ENCODE data around the gene NRAP.

NRAP gene

DNA sequence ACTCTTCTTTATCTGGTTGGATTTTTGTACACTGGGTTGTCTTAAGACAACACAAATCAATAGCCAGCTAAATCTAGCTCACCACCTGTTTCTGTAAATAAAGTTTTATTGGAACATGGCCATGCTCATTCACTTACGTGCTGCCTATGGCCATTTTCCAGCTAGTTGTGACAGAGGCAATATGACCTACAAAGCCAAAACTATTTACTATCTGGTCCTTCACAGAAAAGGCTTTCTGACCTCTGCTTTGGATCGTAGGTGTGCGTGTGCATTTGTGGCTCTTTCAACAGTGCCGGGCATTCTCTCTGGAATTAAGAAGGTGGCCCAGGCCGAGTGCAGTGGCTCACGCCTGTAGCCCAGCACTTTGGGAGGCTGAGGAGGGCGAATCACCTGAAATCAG lies 45.5 kb downstream of the NRAP start:
- H3K27me3 Mint-ChIP-seq (ENCODE audit: low read depth) = peaks cover 26% of the 10 kb centered on the region
- no peaks in the 10 kb centered on the region for H3K4me1 Mint-ChIP-seq (ENCODE audit: low read depth)
- no peaks in the 10 kb centered on the region for H3K36me3 Mint-ChIP-seq (ENCODE audit: low read depth)
- no peak overlapping the region for H3K4me3 Mint-ChIP-seq
- H3K27ac Mint-ChIP-seq = no peak overlapping the region
- DNase-seq (ENCODE audit: low spot score) = no peak
- no peaks in the 10 kb centered on the region for H3K9me3 Mint-ChIP-seq

- Mint-ChIP-seq H3K4me1 (ENCODE audit: low read depth) (no peaks in the 10 kb centered on the region), H3K4me3 (no peak overlapping the region), H3K9me3 (no peaks in the 10 kb centered on the region), H3K27me3 (ENCODE audit: low read depth) (peaks cover 24% of the 10 kb centered on the region), H3K27ac (no peak overlapping the region), H3K36me3 (ENCODE audit: low read depth) (no peaks in the 10 kb centered on the region)
- no peak for DNase-seq (ENCODE audit: low spot score)
Measured at GRCh38 chr10:113617086-113617485, 46.8 kb downstream of the NRAP start.

DNA sequence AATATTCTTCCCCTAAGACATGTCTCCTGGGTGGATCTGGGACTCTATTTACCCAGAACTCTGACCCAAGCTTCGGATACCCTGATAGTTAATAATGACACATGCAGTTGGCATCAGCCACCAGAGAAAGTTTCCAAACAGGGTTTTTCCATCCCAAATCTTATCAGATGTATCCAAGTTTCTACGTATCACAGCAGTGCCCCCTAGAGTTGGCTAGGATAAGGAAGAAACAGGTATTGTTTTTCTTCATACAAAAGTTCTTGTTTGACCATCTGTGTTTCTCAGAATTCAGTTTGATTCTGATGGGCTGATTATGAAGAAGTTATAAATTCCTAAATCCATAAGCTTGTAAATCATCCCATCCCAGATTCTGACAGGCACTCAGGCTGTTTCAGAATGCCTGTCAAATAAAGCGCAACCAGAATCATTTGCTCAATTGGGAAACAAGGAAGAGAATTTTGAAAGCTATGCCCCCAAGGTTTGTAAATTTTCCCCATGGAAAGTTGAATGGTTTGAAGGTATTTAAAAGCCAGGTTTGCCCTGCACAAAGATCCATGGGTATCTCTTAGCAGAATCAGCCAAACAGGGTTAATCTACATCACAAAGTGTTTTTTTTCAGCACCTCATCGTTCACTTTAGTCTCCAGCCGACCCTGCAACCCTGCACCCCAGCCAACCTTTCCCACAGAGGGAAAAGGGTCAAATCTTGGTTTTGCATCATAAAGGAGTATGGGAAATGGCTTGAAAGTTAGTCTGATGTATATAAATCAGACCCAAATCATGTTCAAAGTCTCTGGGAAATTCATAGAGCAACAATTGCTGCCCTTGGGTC lies 47.4 kb downstream of the NRAP start:
- no peak overlapping the region for H3K27ac Mint-ChIP-seq
- H3K27me3 Mint-ChIP-seq (ENCODE audit: low read depth) = peaks cover 24% of the 10 kb centered on the region
- H3K4me3 Mint-ChIP-seq = no peak overlapping the region
- DNase-seq (ENCODE audit: low spot score) = no peak
- no peaks in the 10 kb centered on the region for H3K4me1 Mint-ChIP-seq (ENCODE audit: low read depth)
- H3K9me3 Mint-ChIP-seq = no peaks in the 10 kb centered on the region
- H3K36me3 Mint-ChIP-seq (ENCODE audit: low read depth) = no peaks in the 10 kb centered on the region

DNA sequence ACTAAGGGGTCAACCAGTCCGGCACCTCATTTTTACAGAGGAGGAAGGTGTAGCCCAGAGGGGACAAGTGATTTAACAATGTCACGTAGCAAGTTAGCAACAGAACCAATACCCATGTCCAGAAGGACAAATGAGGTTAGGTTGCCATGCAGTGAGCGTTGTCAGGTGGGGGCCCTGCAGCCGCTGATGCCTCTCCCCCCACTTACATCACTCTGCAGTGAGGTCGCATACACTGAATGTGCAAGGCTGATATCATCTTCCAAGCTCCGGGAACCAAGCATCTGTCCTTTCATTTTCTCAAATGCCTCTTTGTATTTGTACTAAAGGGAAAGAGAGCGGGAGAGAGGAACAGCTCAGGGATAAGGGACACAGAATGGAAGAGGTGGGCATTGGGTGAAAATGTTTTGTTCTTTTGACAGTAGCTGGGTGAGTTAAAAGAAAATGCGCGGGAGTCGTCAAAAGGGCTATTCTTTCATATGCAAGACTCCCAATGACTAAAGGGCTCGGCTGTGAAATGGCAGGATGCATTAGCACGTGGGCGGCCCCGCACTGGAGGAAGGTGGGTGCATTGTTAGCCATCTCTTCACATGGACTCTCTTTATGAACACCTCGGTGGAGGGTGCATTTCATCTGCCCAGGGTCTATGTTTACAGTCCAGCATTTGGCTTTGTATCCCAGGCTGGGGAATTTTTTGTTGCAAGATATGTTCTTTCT lies 49.7 kb downstream of the NRAP start:
- no peaks in the 10 kb centered on the region for H3K4me1 Mint-ChIP-seq (ENCODE audit: low read depth)
- peaks cover 22% of the 10 kb centered on the region for H3K27me3 Mint-ChIP-seq (ENCODE audit: low read depth)
- DNase-seq (ENCODE audit: low spot score) = no peak
- no peaks in the 10 kb centered on the region for H3K9me3 Mint-ChIP-seq
- no peak overlapping the region for H3K27ac Mint-ChIP-seq
- H3K36me3 Mint-ChIP-seq (ENCODE audit: low read depth) = no peaks in the 10 kb centered on the region
- no peak overlapping the region for H3K4me3 Mint-ChIP-seq

DNA sequence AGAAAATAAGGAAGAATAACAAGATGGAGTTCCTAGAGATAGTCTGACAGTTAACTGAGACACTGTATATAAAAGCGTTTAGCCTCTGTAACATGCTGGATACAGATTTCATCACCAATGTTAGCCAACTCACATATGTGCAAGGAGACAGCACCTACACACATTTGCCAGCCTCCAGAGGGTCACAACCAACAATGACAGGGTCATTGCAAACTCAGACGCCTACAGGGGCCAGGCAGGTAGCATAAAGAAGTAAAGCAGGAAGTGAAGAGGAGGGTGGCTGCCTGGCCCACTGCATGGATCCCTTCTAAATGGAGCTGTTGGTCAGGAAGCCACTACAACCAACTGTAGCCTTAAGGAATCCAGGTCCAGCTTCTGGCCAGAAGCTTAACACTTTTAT lies 50.4 kb downstream of the NRAP start:
- H3K4me3 Mint-ChIP-seq = no peak overlapping the region
- peaks cover 21% of the 10 kb centered on the region for H3K27me3 Mint-ChIP-seq (ENCODE audit: low read depth)
- H3K27ac Mint-ChIP-seq = no peak overlapping the region
- no peaks in the 10 kb centered on the region for H3K4me1 Mint-ChIP-seq (ENCODE audit: low read depth)
- no peaks in the 10 kb centered on the region for H3K36me3 Mint-ChIP-seq (ENCODE audit: low read depth)
- no peak for DNase-seq (ENCODE audit: low spot score)
- no peaks in the 10 kb centered on the region for H3K9me3 Mint-ChIP-seq

- H3K27ac Mint-ChIP-seq = no peak overlapping the region
Measured at GRCh38 chr10:113612154-113612553, 51.7 kb downstream of the NRAP start.

DNA sequence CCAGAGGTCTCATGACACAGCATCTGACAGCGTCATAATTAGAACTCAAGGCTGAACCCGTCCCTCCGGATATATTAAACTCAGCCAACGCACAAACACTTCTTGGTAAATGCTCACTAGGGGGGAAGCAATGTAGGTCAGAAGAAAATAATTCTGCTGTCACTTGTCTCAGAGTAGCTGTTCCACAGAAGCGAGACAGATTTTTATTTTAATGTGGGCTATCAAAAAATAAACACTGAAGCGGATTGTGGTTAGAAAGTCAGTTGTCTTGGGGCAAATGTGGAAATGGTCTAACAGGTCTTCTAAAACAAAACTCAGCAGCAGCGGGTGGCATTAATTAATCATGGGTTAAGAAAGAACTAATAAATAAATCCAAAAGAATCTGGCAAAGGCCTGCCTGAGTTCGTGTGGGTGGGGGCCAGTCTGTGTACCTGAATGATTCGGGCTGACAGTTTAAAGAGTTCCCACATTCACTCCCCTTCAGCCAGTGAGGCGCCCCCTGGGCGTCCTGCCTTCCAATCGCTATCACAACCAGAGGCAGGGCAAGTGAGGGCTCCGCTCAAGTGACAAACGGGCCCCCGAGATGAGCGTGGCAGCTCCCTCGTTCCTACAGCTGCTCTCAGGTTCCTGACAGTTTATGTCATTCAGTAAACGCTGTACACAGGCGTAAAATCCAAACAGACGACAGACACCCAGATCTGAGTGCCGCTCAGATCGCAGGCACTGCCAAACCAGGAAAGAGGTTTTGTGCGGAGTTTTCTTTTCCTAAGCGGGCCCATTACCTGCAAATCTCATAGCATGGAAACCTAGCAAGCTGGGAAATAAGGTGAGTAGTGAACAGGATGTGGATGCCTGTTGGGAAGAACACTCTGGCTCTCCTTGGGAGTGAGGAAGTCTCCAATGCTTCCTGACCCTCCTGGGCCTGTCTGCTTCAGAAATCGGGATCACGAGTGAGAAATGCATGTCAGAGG lies 52.9 kb downstream of the NRAP start:
- Mint-ChIP-seq H3K4me1 (ENCODE audit: low read depth) (no peaks in the 10 kb centered on the region), H3K4me3 (no peak overlapping the region), H3K27me3 (ENCODE audit: low read depth) (peaks cover 4% of the 10 kb centered on the region), H3K27ac (no peak overlapping the region), H3K9me3 (no peaks in the 10 kb centered on the region), H3K36me3 (ENCODE audit: low read depth) (no peaks in the 10 kb centered on the region)
- DNase-seq (ENCODE audit: low spot score) = no peak

More at GRCh38 chr10:113612154-113612553, 51.7 kb downstream of the NRAP start:
- H3K9me3 Mint-ChIP-seq = no peaks in the 10 kb centered on the region
- peaks cover 15% of the 10 kb centered on the region for H3K27me3 Mint-ChIP-seq (ENCODE audit: low read depth)
- no peaks in the 10 kb centered on the region for H3K36me3 Mint-ChIP-seq (ENCODE audit: low read depth)
- DNase-seq (ENCODE audit: low spot score) = no peak
- no peak overlapping the region for H3K4me3 Mint-ChIP-seq
- H3K4me1 Mint-ChIP-seq (ENCODE audit: low read depth) = no peaks in the 10 kb centered on the region

- H3K4me3 Mint-ChIP-seq = no peak overlapping the region
- H3K27me3 Mint-ChIP-seq (ENCODE audit: low read depth) = peaks cover 1% of the 10 kb centered on the region
- H3K4me1 Mint-ChIP-seq (ENCODE audit: low read depth) = no peaks in the 10 kb centered on the region
- no peak for DNase-seq (ENCODE audit: low spot score)
- no peaks in the 10 kb centered on the region for H3K9me3 Mint-ChIP-seq
- H3K36me3 Mint-ChIP-seq (ENCODE audit: low read depth) = no peaks in the 10 kb centered on the region
- H3K27ac Mint-ChIP-seq = no peak overlapping the region
Measured at GRCh38 chr10:113609704-113610108, 54.1 kb downstream of the NRAP start.

DNA sequence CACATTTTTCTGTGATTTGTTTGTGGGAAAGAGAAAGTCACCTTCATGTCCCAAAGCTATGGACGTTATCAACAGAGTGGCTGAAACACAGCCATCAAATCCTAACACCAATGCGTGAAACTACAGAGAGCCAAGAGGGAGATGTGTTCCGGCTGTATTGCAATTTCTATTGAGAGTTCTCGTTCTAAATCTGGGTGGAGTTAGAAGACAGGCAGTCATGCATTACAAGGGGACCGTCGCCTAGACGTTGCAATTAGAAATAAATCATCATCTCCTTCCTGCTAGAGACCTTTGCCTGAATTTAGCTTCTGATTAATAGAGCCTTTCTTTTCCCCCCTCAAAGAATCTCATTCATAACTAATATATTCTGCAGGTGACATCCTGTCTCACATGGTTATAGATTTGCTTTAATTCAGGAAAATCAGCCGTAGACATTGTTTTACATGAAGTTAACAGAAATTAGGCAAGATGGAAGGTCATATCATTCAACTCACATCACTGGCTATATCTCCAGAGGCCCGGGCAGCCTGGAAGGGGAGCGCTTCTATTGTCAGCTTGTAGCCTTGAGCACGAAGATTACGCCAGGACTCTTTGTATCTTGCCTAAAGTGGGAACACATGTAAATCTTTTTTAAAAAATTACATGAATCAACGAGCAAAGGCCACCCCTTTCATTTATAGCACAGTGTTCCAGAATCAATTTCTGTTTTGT lies 58.4 kb downstream of the NRAP start:
- Mint-ChIP-seq H3K27me3 (ENCODE audit: low read depth) (peaks cover 1% of the 10 kb centered on the region), H3K4me1 (ENCODE audit: low read depth) (no peaks in the 10 kb centered on the region), H3K9me3 (no peaks in the 10 kb centered on the region), H3K36me3 (ENCODE audit: low read depth) (no peaks in the 10 kb centered on the region), H3K27ac (no peak overlapping the region), H3K4me3 (no peak overlapping the region)
- no peak for DNase-seq (ENCODE audit: low spot score)

- DNase-seq (ENCODE audit: low spot score) = no peak
- Mint-ChIP-seq H3K36me3 (ENCODE audit: low read depth) (no peaks in the 10 kb centered on the region), H3K27me3 (ENCODE audit: low read depth) (peaks cover 1% of the 10 kb centered on the region), H3K4me1 (ENCODE audit: low read depth) (no peaks in the 10 kb centered on the region), H3K9me3 (no peaks in the 10 kb centered on the region), H3K27ac (no peak overlapping the region), H3K4me3 (no peak overlapping the region)
Measured at GRCh38 chr10:113604572-113604971, 59.3 kb downstream of the NRAP start.

- H3K4me3 Mint-ChIP-seq = no peak overlapping the region
- peaks cover under 1% of the 10 kb centered on the region for H3K27me3 Mint-ChIP-seq (ENCODE audit: low read depth)
- no peak overlapping the region for H3K27ac Mint-ChIP-seq
- no peak for DNase-seq (ENCODE audit: low spot score)
- H3K4me1 Mint-ChIP-seq (ENCODE audit: low read depth) = no peaks in the 10 kb centered on the region
- H3K36me3 Mint-ChIP-seq (ENCODE audit: low read depth) = no peaks in the 10 kb centered on the region
- H3K9me3 Mint-ChIP-seq = no peaks in the 10 kb centered on the region
Measured at GRCh38 chr10:113603057-113603777, 60.6 kb downstream of the NRAP start.

- no peaks in the 10 kb centered on the region for H3K36me3 Mint-ChIP-seq (ENCODE audit: low read depth)
- no peaks in the 10 kb centered on the region for H3K27me3 Mint-ChIP-seq (ENCODE audit: low read depth)
- H3K4me1 Mint-ChIP-seq (ENCODE audit: low read depth) = no peaks in the 10 kb centered on the region
- no peak for DNase-seq (ENCODE audit: low spot score)
- no peak overlapping the region for H3K27ac Mint-ChIP-seq
- H3K4me3 Mint-ChIP-seq = no peak overlapping the region
- no peaks in the 10 kb centered on the region for H3K9me3 Mint-ChIP-seq
Measured at GRCh38 chr10:113600569-113600968, 63.3 kb downstream of the NRAP start.

- no peak overlapping the region for H3K4me3 Mint-ChIP-seq
- H3K27me3 Mint-ChIP-seq (ENCODE audit: low read depth) = no peaks in the 10 kb centered on the region
Measured at GRCh38 chr10:113594652-113595051, 69.2 kb downstream of the NRAP start.

More at GRCh38 chr10:113594652-113595051, 69.2 kb downstream of the NRAP start:
- H3K9me3 Mint-ChIP-seq = no peaks in the 10 kb centered on the region
- no peak for DNase-seq (ENCODE audit: low spot score)
- no peak overlapping the region for H3K27ac Mint-ChIP-seq
- H3K36me3 Mint-ChIP-seq (ENCODE audit: low read depth) = no peaks in the 10 kb centered on the region
- no peaks in the 10 kb centered on the region for H3K4me1 Mint-ChIP-seq (ENCODE audit: low read depth)

All from T-helper 2 cell treated with Interferon-gamma antibody and Interleukin-4, amounts not matched to agents 5 μg/mL and 100 μg/mL, for 36 hours (primary cell).